Bone marrow (tissue), 2 donors: ENCODE data around the gene NEK1.

Source experiments
- DNase-seq, 2 donors: peaks; one replicate each; lab custom pipeline; 2025; lab: John Stamatoyannopoulos, UW

NEK1 gene

GRCh38 chr4:169369634-169370033 is 242.7 kb downstream of the NEK1 start:
- no peak for DNase-seq

GRCh38 chr4:169367826-169368225 is 244.6 kb downstream of the NEK1 start:
- DNase-seq = no peak

GRCh38 chr4:169366821-169367220 is 245.6 kb downstream of the NEK1 start:
- no peak for DNase-seq

- DNase-seq = no peak
Measured at GRCh38 chr4:169362607-169363006, 249.8 kb downstream of the NEK1 start.

- no peak for DNase-seq
Measured at GRCh38 chr4:169361756-169362155, 250.6 kb downstream of the NEK1 start.

GRCh38 chr4:169359961-169360360 is 252.4 kb downstream of the NEK1 start:
- DNase-seq = no peak

GRCh38 chr4:169352360-169352759 is 260.0 kb downstream of the NEK1 start:
- no peak for DNase-seq

GRCh38 chr4:169351872-169352271 is 260.5 kb downstream of the NEK1 start:
- DNase-seq = no peak

- DNase-seq = no peak
Measured at GRCh38 chr4:169348541-169348940, 263.8 kb downstream of the NEK1 start.

GRCh38 chr4:169346840-169347239 is 265.5 kb downstream of the NEK1 start:
- DNase-seq = no peak

- no peak for DNase-seq
Measured at GRCh38 chr4:169345316-169345721, 267.1 kb downstream of the NEK1 start.
